HG03439 (cell line): ENCODE results near the gene SEPHS1.
"Not testable (repeated sequence)": the region's sequence is repeated elsewhere in the genome, so short reads cannot be mapped to it uniquely, and the experiment has no call there.

ENCODE experiments used
- ATAC-seq: cut with Tn5 transposase; IDR thresholded peaks from one replicate; pipeline ENCODE4 v1.9.1; 2021; ENCODE audit warnings: mild to moderate bottlenecking, moderate library complexity; ENCODE audit not compliant: unreplicated experiment

SEPHS1 gene, protein sequence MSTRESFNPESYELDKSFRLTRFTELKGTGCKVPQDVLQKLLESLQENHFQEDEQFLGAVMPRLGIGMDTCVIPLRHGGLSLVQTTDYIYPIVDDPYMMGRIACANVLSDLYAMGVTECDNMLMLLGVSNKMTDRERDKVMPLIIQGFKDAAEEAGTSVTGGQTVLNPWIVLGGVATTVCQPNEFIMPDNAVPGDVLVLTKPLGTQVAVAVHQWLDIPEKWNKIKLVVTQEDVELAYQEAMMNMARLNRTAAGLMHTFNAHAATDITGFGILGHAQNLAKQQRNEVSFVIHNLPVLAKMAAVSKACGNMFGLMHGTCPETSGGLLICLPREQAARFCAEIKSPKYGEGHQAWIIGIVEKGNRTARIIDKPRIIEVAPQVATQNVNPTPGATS

DNA sequence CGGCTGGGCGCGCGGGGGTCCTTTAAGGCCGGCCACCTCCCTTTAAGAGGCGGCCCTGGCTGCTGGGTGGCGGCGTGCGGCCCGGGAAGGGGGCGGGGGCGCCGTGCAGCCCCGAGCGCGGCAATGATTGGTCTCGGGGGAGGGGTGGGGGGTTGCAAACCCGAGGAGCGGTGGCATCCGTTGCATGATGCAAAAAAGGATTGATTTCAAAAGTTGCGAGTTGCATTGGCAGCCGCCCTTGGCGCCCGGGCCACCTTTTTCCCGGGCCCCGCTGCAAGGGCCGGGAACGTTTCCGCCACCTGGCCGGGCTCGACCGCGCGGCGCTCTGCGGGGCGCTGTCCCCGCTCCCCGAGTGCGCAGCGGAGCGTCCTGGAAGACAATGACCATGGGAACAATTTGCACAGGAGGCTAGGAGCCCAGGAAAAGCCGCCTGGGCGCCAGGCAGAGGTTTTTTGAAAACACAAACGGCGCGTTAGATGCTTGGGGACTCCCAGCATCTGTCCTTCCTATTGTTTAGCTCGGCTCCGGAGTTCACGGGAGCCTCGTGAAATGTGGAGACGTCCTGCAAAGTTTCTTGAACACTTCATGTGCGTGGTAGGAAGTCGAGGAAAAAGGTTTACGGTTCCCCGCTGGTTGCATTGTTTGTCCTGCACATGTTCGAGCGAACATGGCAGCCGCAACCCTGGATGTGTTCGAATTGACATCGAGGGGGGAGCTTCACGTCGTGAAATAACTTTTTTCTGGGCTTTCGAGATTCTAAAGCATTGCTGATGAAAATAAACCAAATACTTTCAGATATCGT, at the start of gene SEPHS1:
SEPHS1 (minus strand) TSS at position 78 of the 802 bp plus-strand sequence. CDS start 3,343 bp downstream, outside the sequence.
- peak; percentile 55 for ATAC-seq

DNA sequence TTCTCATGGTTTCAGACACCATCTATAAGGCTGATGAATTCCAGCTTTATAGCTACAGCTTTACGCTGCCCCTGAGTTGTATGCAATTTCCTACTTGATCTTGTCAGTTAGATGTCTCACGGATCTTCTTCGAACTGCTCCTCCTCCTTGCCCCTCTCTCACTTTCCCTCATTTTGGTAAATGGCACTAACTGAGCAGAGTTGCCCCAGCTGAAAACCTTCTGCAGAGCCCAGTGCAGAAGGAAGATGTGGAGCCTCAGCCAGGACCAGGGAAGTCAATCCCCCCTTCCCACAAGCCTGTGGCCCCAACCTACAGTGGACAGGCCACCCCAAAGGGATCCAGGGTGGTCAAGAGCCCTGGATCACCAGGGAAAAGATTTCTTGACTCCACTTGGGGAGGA, 49.0 kb upstream of the SEPHS1 start:
- no peak for ATAC-seq

- no peak for ATAC-seq
Measured at GRCh38 chr10:13396369-13396768, 48.3 kb upstream of the SEPHS1 start.

- no peak for ATAC-seq
Measured at GRCh38 chr10:13395540-13395939, 47.4 kb upstream of the SEPHS1 start.

DNA sequence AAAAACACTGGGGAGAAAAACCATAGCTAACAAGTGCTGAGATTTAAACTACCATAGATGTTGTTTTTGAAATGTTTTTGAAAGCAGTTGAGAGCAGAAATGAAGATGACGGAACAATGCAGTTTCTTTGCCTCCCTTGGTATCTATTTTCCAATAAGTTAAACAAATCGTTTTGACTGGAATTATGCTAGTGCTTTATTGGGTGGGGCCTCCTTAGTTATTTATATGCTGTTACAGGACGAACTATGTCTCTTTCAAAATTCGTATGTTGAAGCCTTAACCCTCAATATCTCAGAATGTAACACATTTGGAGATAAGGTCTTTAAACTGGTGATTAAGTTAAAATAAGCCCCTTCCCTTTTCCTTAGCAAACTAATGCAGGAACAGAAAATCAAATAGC, 45.5 kb upstream of the SEPHS1 start:
- ATAC-seq, result no peak

- ATAC-seq, result no peak
Measured at GRCh38 chr10:13392701-13393100, 44.6 kb upstream of the SEPHS1 start.

- ATAC-seq, result no peak
Measured at GRCh38 chr10:13390604-13391522, 42.8 kb upstream of the SEPHS1 start.

DNA sequence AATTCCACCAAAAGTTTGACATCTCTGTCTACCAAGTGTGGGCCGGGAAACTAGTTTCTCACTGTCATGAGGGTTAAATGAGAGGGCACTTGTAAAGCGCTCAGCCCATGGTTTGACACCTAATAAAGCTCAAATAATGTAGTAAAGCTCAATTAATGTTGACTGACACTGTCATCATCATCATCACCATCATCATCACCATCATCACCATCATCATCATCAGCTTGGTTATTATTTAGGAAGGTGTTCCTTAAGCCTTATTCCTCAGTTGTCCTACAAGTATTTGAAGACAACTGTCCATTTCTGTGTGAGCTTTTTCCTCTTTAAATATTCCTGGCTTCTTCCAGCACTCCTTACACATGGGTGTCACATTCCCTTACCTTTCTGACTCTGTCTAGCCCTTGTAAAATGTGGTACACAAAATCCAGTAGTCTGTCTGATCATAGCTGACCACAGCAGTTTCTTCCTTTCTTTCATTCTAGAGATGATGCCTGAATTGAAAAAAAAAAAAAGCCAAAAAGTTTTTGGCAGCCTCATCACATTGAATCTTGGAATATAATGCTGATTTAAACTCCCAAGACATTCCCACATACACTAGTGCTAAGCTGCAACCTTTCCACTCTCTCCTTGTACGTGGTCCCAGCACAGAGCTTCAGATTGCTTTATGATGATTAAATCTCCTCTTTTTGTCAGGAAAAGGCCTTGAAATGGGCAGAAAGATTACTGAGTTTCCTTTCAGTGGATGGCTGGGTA, 40.6 kb upstream of the SEPHS1 start:
- ATAC-seq, result no peak

DNA sequence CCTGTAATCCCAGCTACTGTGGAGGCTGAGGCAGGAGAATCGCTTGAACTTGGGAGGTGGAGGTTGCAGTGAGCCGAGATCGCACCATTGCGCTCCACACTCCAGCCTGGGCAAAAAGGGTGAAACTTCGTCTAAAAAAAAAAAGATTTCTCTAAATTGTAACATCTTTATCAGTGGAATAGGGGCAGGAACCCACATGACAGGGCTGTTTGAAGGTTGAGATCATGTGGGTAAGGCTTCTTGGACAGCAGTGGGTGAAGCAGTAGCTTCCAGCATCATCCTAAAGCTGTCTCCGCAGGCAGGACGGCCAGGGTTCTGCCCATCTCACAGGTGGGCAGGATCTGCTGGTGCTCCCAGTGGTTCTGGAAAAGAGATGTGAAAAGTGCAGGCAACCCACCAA, 37.9 kb upstream of the SEPHS1 start:
- no peak for ATAC-seq

GRCh38 chr10:13383399-13383761, 35.3 kb upstream of the SEPHS1 start:
- ATAC-seq, result no peak

GRCh38 chr10:13382703-13383398, 34.8 kb upstream of the SEPHS1 start:
- no peak for ATAC-seq

DNA sequence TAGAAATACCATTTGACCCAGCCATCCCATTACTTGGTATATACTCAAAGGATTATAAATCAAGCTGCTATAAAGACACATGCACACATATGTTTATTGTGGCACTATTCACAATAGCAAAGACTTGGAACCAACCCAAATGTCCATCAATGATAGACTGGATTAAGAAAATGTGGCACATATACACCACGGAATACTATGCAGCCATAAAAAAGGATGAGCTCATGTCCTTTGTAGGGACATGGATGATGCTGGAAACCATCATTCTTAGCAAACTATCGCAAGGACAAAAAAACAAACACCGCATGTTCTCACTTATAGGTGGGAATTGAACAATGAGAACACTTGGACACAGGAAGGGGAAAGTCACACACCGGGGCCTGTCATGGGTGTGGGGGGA, 31.0 kb upstream of the SEPHS1 start:
- ATAC-seq, result not testable (repeated sequence)

GRCh38 chr10:13376746-13377145, 28.7 kb upstream of the SEPHS1 start:
- ATAC-seq, result no peak

DNA sequence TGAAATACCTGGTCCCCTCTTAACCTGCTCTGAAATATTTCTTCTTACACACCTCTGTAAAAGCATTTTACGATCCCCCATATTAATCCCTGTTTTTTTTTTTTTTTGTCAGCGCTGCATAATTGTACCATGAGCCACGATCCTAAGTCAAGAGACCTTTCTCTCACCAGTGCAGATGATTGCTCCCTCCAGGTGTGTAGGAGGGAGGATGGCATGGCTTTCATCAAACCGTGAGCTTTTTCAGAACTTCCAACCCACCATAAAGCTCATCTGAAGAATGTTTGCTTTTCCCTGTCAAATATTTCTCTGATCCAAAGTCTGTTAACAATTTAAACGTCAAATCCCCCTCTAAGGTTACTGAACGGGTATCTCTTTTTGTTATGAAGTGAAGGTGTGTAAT, 28.2 kb upstream of the SEPHS1 start:
- no peak for ATAC-seq

DNA sequence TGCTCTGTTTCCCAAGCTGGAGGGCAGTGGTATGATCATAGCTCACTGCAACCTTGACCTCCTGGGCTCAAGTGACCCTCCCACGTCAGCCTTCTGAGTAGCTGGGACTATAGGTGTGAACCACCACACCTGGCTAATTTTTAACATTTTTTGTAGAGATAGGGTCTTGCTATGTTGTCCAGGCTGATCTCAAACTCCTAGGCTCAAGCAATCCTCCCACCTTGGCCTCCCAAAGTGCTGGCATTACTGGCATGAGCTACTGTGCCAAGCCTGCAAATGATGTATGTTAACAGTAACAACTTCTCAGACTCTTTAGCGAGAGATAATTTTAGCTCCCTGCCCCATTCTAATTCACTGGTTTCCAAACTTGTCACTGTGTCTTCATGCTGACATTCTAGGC, 27.7 kb upstream of the SEPHS1 start:
- no peak for ATAC-seq

GRCh38 chr10:13373644-13374043, 25.6 kb upstream of the SEPHS1 start:
- no peak for ATAC-seq

GRCh38 chr10:13372524-13372923, 24.4 kb upstream of the SEPHS1 start:
- no peak for ATAC-seq

GRCh38 chr10:13371897-13372470, 23.9 kb upstream of the SEPHS1 start:
- ATAC-seq, result peak; percentile 90

- no peak for ATAC-seq
Measured at GRCh38 chr10:13366891-13367290, 18.8 kb upstream of the SEPHS1 start.
